Panc1 (cell line): Measurements from ENCODE around the gene VPS35L. TPM values are rescaled to one million over a fixed set of nuclear protein-coding genes. Genes with fewer than 3 reads are reported as not detected.

Source experiments
- ATAC-seq: fragments of 200-7000 bp; cut with Tn5 transposase; 2 replicates; pipeline ENCODE4 v1.9.1; 2020; ENCODE audit warnings: mild to moderate bottlenecking, moderate library complexity
- BruUV-seq: library from RNA; stranded (reverse); fragments of 400-500 nt; replicated peaks from 2 replicates; lab custom pipeline; 2021; lab: Mats Ljungman, UMichigan
- CTCF ChIA-PET: fragments of 300-600 bp; sonication (Branson Sonifier 250); formaldehyde crosslinking; loops from one replicate; lab custom pipeline; 2022; ENCODE audit warnings: antibody characterized with exemption; lab: Charles Lee
- POLR2A ChIA-PET: fragments of 300-600 bp; sonication (Branson Sonifier 250); formaldehyde crosslinking; loops from one replicate; lab custom pipeline; 2022; ENCODE audit warnings: antibody characterized with exemption; lab: Charles Lee
- DNase-seq: peaks from one replicate; pipeline ENCODE4 v3.0.0-alpha.2; 2010; ENCODE audit warnings: low read depth, low spot score
- H3K27ac ChIP-seq: 2 replicates; pipeline ENCODE4 v1.5.1; 2011; ENCODE audit warnings: mild to moderate bottlenecking, low read length, inconsistent platforms
- H3K27me3 ChIP-seq: fragments of 200-500 bp; sonication (Bioruptor generic); 2 replicates; pipeline ENCODE4 v1.6.0; 2014; ENCODE audit warnings: low read length, inconsistent platforms; ENCODE audit not compliant: control insufficient read depth, insufficient read depth
- H3K36me3 ChIP-seq: fragments of 200-500 bp; sonication (Bioruptor generic); 2 replicates; pipeline ENCODE4 v1.5.1; 2014; ENCODE audit warnings: inconsistent platforms, mild to moderate bottlenecking, low read length, moderate library complexity; ENCODE audit not compliant: control insufficient read depth, insufficient read depth
- H3K4me1 ChIP-seq: 2 replicates; pipeline ENCODE4 v1.5.1; 2011; ENCODE audit warnings: inconsistent platforms, mild to moderate bottlenecking, low read length, moderate library complexity; ENCODE audit not compliant: control insufficient read depth, insufficient read depth
- H3K4me3 ChIP-seq, 2 experiments: 2 replicates each; pipeline ENCODE4 v1.5.1; 2011 to 2012; ENCODE audit warnings: low read depth in 2 of 2, low read length in 2 of 2, mild to moderate bottlenecking in 2 of 2, inconsistent platforms in 1 of 2, moderate library complexity in 1 of 2
- H3K9me3 ChIP-seq: fragments of 200-500 bp; sonication (Bioruptor generic); 2 replicates; pipeline ENCODE4 v1.5.1; 2014; ENCODE audit warnings: low read depth, mild to moderate bottlenecking, inconsistent platforms, low read length, moderate library complexity; ENCODE audit not compliant: control insufficient read depth, insufficient read depth
- CTCF ChIP-seq: fragments of 450-650 bp; IDR thresholded peaks from 2 replicates; pipeline ENCODE4 v1.5.1; 2017; ENCODE audit warnings: mild to moderate bottlenecking
- POLR2AphosphoS5 ChIP-seq: IDR thresholded peaks from 2 replicates; pipeline ENCODE4 v1.6.1; 2012; ENCODE audit warnings: mild to moderate bottlenecking, low read depth, low read length, moderate library complexity
- REST ChIP-seq, 2 experiments: IDR thresholded peaks; 2 replicates each; pipeline ENCODE4 v1.6.1; 2011 to 2012; ENCODE audit warnings: low read depth in 2 of 2, control low read depth in 1 of 2, low read length in 1 of 2, mild to moderate bottlenecking in 1 of 2, moderate library complexity in 1 of 2; ENCODE audit not compliant: insufficient read depth in 1 of 2
- SIN3A ChIP-seq: IDR thresholded peaks from 2 replicates; pipeline ENCODE4 v1.6.1; 2012; ENCODE audit warnings: low read depth, mild to moderate bottlenecking, low read length, moderate library complexity, borderline replicate concordance; ENCODE audit not compliant: insufficient read depth
- TCF7L2 ChIP-seq: IDR thresholded peaks from 2 replicates; pipeline ENCODE4 v1.6.1; 2011; ENCODE audit warnings: mild to moderate bottlenecking, low read depth, low read length, inconsistent platforms
- in situ Hi-C: cut with HindIII; loops from 2 replicates; pipeline ENCODE4 v1.10.0; 2016; ENCODE audit warnings: low sequenced_read_pairs, low pct_unique_long_range_greater_than_20kb
- intact Hi-C: fragments of 100-400 bp; cut with micrococcal nuclease; formaldehyde crosslinking; loops from one replicate; pipeline ENCODE4 v1.10.0; 2022; ENCODE audit not compliant: unreplicated experiment
- total RNA-seq: library from RNA; stranded (reverse); gene quantifications from one replicate; pipeline ENCODE4 v1.2.1, GENCODE V29; 2021; ENCODE audit not compliant: unreplicated experiment

Gene VPS35L
- total RNA-seq, 1 experiment from 2014 or later = 124 TPM

DNA sequence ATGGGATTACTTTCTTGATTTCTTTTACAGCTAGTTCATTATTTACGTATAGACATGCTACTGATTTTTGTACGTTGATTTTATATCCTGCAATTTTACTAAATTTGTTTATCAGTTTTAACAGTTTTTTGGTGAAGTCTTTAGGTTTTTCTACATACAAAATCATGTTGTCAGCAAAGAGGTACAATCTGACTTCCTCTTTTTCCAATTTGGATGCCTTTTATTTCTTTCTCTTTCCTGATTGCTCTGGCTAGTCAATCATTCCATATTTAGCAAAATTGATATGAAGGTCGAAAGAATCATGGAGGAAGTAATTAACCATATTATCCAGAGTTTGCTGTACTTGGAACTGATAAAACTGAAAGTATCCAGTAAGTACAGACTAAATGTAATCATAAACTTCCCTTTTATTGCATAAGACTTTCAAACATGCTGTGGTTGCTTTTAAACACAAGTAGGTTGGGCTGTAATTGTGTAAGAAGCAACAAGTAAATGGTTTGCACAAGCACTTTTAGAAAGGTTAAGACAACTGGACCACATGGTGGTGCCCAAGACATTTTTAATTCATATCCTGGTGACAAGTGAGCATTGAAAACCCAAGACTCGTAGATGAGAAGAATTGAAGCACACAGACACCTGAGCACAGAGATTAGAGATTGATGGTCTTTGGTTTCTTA lies 42.0 kb upstream of the VPS35L start:
- TF ChIP-seq CTCF (no peak), SIN3A (no peak), POLR2AphosphoS5 (no peak), REST (IDR thresholded peaks at IDR 0.05; ENCODE audit: insufficient read depth in 1 of 2, low read depth in 2 of 2, low read length in 1 of 2) (no peak), TCF7L2 (no peak)
- no peak overlapping the region for H3K4me3 ChIP-seq
- H3K9me3 ChIP-seq = no peaks in the 10 kb centered on the region
- POLR2A ChIA-PET = no interaction called here
- DNase-seq = no peak
- CTCF ChIA-PET = no interaction called here
- no peaks in the 10 kb centered on the region for H3K27me3 ChIP-seq
- H3K27ac ChIP-seq = no peak overlapping the region
- in situ Hi-C loops (no loop called here), intact Hi-C loops (no loop called here)
- no TSS peak for BruUV-seq
- H3K4me1 ChIP-seq = no peaks in the 10 kb centered on the region
- H3K36me3 ChIP-seq = peaks cover 28% of the 10 kb centered on the region
- ATAC-seq = no peak

- H3K4me3 ChIP-seq = no peak overlapping the region
- no peak for DNase-seq
- ATAC-seq = no peak
- ChIA-PET CTCF (no interaction called here), POLR2A (no interaction called here)
- no peak for TF ChIP-seq TCF7L2
- no peak for TF ChIP-seq SIN3A
- TF ChIP-seq CTCF = no peak
- no peak for TF ChIP-seq POLR2AphosphoS5
- no peak for TF ChIP-seq REST (IDR thresholded peaks at IDR 0.05; ENCODE audit: insufficient read depth in 1 of 2, low read depth in 2 of 2, low read length in 1 of 2)
- H3K27me3 ChIP-seq = no peaks in the 10 kb centered on the region
- no peaks in the 10 kb centered on the region for H3K9me3 ChIP-seq
- no TSS peak for BruUV-seq
- peaks cover 20% of the 10 kb centered on the region for H3K36me3 ChIP-seq
- H3K4me1 ChIP-seq = peaks cover 7% of the 10 kb centered on the region; the same call in 1 of the 2 replicates
- intact Hi-C loops (no loop called here), in situ Hi-C loops (no loop called here)
- H3K27ac ChIP-seq = no peak overlapping the region
Measured at GRCh38 chr16:19515757-19516156, 39.7 kb upstream of the VPS35L start.
